Ureter (tissue), 1 donor: Measurements from ENCODE around the gene ZNF750. TPM values are rescaled to one million over a fixed set of nuclear protein-coding genes. Genes with fewer than 3 reads are reported as not detected.

Experiments
- DNase-seq: peaks from one replicate; pipeline ENCODE4 v3.0.0-alpha.2; 2020; ENCODE audit warnings: low spot score
- total RNA-seq: library from RNA; stranded (reverse); gene quantifications from one replicate; pipeline ENCODE4 v1.2.4, GENCODE V29; 2023
- donor health status: DM: yes; HTN: yes; CAD: no.

ZNF750 gene
- total RNA-seq, 1 donor from 2014 or later, result 19.3 TPM

GRCh38 chr17:82812058-82812457 is 27.8 kb downstream of the ZNF750 start:
- DNase-seq, result no peak

DNA sequence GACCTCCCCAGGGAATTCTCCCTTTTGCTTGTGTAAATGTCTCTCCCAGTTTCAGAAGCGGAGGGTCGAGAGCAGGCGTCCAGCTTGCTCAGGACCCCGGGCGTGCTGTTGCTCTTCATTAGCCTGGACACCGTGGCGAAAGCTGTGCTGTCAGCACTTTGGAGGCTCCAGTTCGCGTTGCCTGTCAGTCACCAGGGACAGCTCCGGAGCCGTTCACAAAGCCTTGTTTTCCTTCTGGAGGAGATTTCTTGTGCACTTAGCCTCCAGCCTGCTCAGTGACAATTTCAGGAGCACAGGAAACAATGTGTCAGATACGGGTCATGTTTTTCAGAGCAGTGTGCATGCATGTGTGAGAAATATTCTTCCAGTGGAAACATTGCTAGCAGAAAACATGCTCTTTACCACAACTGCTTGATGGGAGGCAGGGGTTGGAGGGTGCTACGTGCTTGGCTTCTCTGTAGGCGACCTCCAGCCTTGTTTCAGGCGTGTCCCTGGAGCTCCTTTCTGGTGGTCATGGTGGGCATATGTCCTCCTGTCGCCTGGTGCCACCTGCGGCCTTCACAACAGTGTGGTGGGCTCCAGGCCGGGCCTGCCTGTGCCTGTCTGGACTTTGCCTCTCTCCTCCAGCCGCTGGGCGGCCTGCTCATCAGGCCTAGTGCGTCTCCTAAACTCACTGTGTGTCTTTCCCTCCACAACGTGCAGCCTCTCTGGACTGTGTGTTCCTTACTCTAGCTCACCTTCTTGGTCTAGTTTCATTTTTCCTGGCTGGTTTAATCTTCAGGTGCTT is 29.0 kb downstream of the ZNF750 start:
- no peak for DNase-seq

GRCh38 chr17:82808921-82809905 is 30.6 kb downstream of the ZNF750 start:
- DNase-seq, result no peak

GRCh38 chr17:82808006-82808405 is 31.8 kb downstream of the ZNF750 start:
- no peak for DNase-seq

GRCh38 chr17:82807562-82807961 is 32.3 kb downstream of the ZNF750 start:
- DNase-seq, result no peak

GRCh38 chr17:82807101-82807500 is 32.7 kb downstream of the ZNF750 start:
- DNase-seq, result no peak

DNA sequence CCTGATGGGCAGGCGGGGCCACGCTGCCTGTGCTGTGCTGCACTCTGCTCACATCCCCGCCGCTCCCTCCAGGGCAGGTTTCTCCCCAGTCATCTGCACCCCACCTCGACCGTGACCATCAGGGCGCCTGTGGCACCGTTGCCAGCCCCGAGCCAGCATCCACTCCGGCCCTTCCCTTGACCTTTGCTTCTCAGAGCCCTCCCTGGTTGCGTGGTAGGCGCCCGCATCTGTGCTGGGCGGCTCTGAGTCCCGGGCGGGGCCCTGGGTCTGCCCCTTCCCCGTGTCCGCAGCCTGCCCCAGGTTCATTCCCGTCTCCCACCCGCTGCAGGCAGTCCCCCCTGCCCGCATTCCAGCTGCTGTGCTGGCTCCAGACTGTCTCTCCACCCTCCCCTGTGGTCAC is 33.2 kb downstream of the ZNF750 start:
- no peak for DNase-seq

DNA sequence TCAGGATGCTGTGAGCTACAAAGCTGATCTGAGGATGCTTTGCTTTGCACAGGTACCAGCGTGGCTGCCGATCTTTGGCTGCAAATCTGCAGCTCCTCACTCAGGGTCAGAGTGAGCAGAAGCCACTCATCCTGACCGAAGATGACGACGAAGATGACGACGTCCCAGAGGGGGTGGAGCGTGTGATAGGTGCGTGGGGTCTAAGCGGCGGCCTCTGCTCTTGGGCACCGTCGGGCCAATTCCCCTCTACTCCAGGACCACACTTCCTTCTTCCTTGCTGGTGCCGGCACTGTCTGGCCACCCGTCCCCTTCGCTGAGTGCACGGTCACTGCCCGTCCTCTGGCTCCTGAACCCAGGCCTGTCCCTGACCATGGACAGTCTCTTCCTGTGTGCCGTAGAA is 34.0 kb downstream of the ZNF750 start:
- no peak for DNase-seq

DNA sequence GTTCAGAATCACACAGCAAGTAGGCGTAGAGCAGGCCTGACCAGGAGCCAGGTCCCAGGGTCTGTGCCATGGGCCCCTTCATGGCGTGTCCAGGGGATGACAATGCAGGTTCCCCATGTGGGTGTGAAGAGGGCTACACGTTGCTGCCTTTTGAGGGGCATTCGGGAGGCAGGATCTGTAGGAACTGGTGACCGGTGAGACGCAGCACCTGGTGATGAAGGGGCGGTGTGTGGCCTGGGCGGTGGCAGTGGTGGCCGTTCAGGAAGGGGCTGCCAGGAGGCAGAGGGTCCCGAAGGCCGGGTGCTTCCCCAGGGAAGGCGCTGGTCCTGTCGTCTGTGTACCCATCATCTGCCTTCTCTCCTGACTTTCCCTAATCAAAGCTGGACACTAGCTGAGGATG is 34.6 kb downstream of the ZNF750 start:
- DNase-seq, result no peak

GRCh38 chr17:82804442-82805191 is 35.2 kb downstream of the ZNF750 start:
- DNase-seq, result peak; percentile 75

DNA sequence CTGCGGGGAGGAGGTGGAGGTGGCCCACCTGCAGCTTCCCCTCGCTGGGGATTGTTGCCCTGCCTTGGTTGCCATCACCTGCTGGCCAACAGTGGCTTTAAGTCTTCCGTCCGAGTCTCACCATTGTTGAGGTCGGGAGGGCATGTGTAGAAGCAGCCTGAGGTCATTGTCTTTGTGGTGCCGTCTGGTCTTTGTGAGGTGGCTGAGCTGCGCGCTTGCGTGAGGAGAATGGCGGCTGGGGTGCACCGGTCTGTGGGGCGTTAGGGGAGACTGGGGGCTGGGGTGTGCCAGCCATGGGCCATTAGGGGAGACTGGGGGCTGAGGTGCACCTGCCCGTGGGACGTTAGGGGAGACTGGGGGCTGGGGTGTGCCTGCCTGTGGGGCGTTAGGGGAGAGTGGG is 36.2 kb downstream of the ZNF750 start:
- DNase-seq, result no peak

DNA sequence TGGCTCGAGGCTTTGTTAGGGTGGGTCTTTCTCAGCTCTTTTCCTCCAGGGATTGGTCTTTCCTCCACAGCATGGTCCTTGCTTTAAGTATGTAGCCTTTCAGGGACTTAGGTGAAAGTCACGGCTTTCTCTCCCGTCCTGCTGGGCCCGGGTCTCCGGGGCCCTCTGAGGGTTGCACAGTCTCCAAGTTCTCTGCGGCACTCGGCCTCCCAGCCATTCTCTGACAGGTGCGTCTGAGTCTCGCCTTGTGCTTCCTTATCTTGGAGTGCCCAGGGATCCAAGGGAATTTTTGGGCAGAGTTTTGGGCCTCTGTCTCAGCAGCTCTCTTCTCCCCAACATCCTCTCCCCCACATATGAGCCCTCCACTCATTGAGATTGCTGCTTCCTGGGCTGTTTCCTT is 36.6 kb downstream of the ZNF750 start:
- DNase-seq, result no peak

DNA sequence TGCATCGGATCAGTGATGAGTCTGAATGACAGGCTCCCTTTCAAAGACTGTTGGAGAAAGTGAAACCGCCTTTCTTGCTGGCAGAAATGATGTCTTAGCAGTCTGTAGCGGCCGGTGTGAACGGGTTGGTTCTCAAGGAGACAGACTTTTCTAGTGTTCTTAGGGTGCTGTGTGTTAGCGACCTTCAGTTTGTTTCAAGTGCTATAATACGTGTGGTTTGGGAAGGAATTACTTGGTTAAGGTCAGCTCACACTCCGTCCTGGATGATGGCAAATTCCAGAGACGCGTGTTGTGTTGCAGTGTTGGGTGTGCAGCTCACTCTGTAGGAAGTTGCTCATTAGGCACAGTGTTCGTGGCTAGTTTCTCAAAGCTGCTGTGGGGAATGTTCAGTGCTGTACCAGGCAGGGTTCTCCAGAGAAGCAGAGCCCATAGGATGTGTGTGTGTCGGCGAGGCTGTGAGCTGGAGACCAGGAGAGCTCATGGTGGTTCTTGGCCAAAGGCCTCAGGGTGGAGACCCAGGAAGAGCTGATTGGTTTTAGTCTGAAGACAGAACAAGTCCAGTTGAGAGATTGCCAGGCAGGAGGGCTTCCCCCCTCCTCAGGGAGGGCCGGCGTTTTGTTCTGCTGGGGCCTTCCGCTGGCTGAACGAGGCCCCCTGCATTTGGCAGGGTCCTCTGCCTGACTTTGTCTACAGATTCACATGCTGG is 37.6 kb downstream of the ZNF750 start:
- DNase-seq, result no peak

GRCh38 chr17:82801377-82801970 is 38.3 kb downstream of the ZNF750 start:
- DNase-seq, result no peak

- no peak for DNase-seq
These were observed 38.9 kb downstream of the ZNF750 start for GRCh38 chr17:82800885-82801284.

GRCh38 chr17:82799591-82799990 is 40.2 kb downstream of the ZNF750 start:
- no peak for DNase-seq

DNA sequence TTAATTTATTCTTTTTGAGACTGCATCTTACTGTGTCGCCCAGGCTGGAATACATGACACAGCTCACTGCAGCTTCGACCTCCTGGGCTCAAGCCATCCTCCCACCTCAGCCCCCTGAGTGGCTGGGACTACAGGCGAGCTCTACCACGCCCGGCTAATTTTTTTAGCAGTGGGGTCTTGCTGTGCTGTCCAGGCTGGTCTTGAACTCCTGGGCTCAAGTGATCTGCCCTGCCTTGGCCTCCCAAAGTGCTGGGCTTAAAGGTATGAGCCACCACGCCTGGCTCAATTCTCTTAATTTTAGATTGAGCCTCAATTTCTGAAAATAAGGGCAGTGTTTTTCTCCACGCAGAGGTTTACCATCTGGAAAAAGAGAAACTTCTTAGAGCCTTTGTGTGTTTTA is 41.1 kb downstream of the ZNF750 start:
- no peak for DNase-seq

DNA sequence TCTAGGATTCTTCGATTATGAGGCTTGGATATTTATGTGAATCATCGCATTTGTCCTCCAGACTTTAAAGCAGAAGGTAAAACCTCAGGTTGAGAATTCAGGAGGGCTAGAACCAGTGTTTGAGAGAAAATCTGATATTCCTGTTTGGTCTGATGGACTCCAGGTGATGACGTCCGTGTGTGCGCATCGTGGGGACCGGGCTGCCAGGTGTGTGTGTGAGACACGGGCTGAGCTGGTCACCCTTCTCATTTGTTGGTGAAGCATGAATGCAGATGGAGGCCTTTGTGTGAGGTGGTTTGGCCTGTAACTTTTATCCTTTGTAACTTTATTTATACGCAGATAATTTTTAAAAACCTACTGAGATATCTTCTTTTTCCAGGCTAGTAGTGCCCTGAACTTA is 42.8 kb downstream of the ZNF750 start:
- DNase-seq, result no peak

- DNase-seq, result no peak
These were observed 44.2 kb downstream of the ZNF750 start for GRCh38 chr17:82795615-82796014.

DNA sequence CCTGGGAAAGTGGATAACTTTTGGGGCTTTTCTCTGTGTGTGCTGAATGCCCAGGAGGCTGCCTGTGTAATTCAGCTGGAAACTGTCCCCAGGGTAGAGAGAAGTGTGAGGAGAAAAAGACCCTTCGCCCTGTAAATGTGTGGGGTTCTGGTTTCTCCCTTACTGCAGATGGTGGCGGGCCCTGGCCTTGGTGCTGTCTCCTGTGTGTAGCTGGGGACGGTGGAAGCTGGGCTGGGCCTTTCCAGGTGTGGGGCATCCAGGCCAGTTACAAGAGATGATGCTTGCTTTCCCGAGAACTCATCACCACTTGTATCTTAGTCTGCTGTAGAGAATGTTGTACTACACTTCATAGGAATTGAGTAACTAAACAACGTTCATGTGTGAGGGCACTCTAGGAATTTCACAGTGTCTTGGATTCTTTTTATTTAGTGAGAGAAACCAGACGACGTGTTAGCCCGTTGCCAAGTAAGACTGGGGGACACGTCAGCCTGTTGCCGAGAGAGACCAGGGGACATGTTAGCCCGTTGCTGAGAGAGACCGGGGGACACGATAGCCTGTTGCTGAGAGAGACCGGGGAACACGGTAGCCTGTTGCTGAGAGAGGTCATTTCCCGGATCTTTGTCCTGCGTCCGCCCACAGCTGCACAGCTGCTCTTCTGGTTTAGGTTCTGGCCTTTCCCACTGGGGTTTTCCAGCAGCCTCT is 44.9 kb downstream of the ZNF750 start:
- DNase-seq, result no peak
